ENCODE data around the gene USP3. TPM values are rescaled to one million over a fixed set of nuclear protein-coding genes. Genes with fewer than 3 reads are reported as not detected.
"Not testable (repeated sequence)": the region's sequence is repeated elsewhere in the genome, so short reads cannot be mapped to it uniquely, and the experiment has no call there.

The USP3 gene
- total RNA-seq, 1 donor from 2014 or later: 62.5 TPM

GRCh38 chr15:63528138-63528659, 23.8 kb downstream of the USP3 start:
- DNase-seq: no peak
- Histone ChIP-seq H3K36me3 (no peaks in the 10 kb centered on the region), H3K4me1 (peaks cover 60% of the 10 kb centered on the region), H3K27ac (no peak overlapping the region), H3K9me3 (no peaks in the 10 kb centered on the region), H3K27me3 (no peaks in the 10 kb centered on the region), H3K4me3 (no peak overlapping the region)
- peak; percentile 42 for ATAC-seq
- TF ChIP-seq, protein P1, sequence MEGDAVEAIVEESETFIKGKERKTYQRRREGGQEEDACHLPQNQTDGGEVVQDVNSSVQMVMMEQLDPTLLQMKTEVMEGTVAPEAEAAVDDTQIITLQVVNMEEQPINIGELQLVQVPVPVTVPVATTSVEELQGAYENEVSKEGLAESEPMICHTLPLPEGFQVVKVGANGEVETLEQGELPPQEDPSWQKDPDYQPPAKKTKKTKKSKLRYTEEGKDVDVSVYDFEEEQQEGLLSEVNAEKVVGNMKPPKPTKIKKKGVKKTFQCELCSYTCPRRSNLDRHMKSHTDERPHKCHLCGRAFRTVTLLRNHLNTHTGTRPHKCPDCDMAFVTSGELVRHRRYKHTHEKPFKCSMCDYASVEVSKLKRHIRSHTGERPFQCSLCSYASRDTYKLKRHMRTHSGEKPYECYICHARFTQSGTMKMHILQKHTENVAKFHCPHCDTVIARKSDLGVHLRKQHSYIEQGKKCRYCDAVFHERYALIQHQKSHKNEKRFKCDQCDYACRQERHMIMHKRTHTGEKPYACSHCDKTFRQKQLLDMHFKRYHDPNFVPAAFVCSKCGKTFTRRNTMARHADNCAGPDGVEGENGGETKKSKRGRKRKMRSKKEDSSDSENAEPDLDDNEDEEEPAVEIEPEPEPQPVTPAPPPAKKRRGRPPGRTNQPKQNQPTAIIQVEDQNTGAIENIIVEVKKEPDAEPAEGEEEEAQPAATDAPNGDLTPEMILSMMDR (IDR thresholded peaks at IDR 0.05): no peak
- intact Hi-C loops (cut with DNase I): no loop called here

GRCh38 chr15:63530235-63530634, 25.8 kb downstream of the USP3 start:
- Histone ChIP-seq H3K4me1 (peaks cover 63% of the 10 kb centered on the region), H3K9me3 (no peaks in the 10 kb centered on the region), H3K27ac (no peak overlapping the region), H3K27me3 (no peaks in the 10 kb centered on the region), H3K36me3 (no peaks in the 10 kb centered on the region), H3K4me3 (no peak overlapping the region)
- intact Hi-C loops (cut with DNase I): no loop called here
- TF ChIP-seq, protein P1 (IDR thresholded peaks at IDR 0.05): no peak
- no peak for ATAC-seq
- DNase-seq: no peak

DNA sequence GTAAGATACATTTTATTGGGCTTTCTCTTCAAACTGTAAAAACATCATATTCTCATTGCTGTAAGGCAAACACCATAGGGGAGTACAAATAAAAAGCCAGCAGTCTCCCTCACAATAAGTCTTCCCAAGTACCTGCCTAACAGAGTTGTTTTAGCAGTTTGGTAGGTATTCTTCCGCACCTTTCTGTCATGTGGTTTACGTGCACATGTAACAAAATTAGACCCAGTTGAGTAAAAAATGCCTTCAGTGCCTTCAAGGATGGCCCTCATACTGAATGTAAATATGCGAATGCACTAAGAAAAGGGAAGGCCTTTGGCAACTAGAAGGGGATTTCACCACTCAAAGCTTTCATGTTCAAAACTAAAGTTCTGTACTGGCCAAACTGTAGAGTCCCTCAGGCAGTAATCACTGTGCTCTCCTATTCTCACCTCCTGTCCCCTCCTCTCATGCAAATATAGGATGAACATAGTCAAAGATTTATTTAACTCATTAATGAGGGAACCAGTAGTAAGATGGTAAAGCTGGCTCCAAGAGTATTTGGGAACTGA, 26.4 kb downstream of the USP3 start:
- no peaks in the 10 kb centered on the region for H3K9me3 ChIP-seq
- H3K4me3 ChIP-seq: no peak overlapping the region
- H3K27me3 ChIP-seq: no peaks in the 10 kb centered on the region
- H3K27ac ChIP-seq: no peak overlapping the region
- intact Hi-C loops (cut with DNase I): no loop called here
- TF ChIP-seq, protein P1 (IDR thresholded peaks at IDR 0.05): no peak
- ATAC-seq: peak; percentile 49
- peaks cover 62% of the 10 kb centered on the region for H3K4me1 ChIP-seq
- H3K36me3 ChIP-seq: no peaks in the 10 kb centered on the region
- no peak for DNase-seq

DNA sequence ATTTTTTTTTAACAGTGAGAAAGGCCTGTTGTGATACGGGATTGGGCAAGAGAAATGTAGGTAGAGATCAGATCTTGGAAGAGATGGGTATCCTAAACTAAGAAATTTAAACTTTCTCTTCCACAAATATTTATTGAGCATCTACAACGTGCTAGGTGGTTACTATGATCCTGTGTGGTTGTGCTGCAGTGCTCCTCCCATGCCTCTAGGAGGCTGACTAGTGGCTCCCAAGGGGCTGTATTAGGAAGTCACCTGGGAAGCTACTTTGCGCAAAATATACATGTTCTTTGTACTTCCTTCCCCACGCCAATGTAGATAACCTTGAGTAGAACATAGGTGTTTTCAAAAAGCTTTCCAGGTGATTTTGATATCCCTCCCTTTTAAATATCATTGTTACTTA, 27.2 kb downstream of the USP3 start:
- Histone ChIP-seq H3K36me3 (no peaks in the 10 kb centered on the region), H3K4me3 (no peak overlapping the region), H3K9me3 (no peaks in the 10 kb centered on the region), H3K4me1 (peaks cover 60% of the 10 kb centered on the region), H3K27ac (no peak overlapping the region), H3K27me3 (no peaks in the 10 kb centered on the region)
- DNase-seq (no peak), ATAC-seq (peak; percentile 45)
- TF ChIP-seq, protein P1 (IDR thresholded peaks at IDR 0.05): peak; percentile 26
- intact Hi-C loops (cut with DNase I): no loop called here

GRCh38 chr15:63532307-63532744, 27.9 kb downstream of the USP3 start:
- Histone ChIP-seq H3K4me1 (peaks cover 59% of the 10 kb centered on the region), H3K36me3 (peaks cover 5% of the 10 kb centered on the region), H3K27me3 (no peaks in the 10 kb centered on the region), H3K4me3 (no peak overlapping the region), H3K9me3 (no peaks in the 10 kb centered on the region), H3K27ac (no peak overlapping the region)
- intact Hi-C loops (cut with DNase I): no loop called here
- TF ChIP-seq, protein P1 (IDR thresholded peaks at IDR 0.05): no peak
- peak; percentile 53 for ATAC-seq
- no peak for DNase-seq

DNA sequence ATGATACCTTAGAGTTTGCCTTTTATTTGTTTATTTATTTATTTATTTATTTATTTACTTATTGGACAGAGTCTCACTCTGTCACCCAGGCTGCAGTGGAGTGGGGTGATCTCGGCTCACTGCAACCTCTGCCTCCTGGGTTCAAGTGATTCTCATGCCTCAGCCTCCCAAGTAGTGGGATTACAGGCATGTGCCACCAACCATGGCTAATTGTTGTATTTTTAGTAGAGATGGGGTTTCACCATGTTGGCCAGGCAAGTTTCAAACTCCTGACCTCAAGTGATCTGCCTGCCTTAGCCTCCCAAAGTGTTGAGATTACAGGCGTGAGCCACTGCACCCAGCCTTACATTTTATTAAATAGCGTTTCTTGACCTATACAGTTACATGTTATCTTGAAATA, 30.5 kb downstream of the USP3 start:
- H3K27ac ChIP-seq; intact Hi-C loops (cut with DNase I); ATAC-seq; DNase-seq; H3K27me3 ChIP-seq; H3K4me3 ChIP-seq; H3K9me3 ChIP-seq: not testable (repeated sequence)
- H3K4me1 ChIP-seq: peaks cover 53% of the 10 kb centered on the region
- H3K36me3 ChIP-seq: peaks cover 24% of the 10 kb centered on the region

Data from upper lobe of right lung (tissue), 1 donor.